A673 (cell line): ENCODE results near the gene TCEA2. TPM values are rescaled to one million over a fixed set of nuclear protein-coding genes. Genes with fewer than 3 reads are reported as not detected.

ENCODE experiments used
- BruUV-seq: library from RNA; stranded (reverse); fragments of 400-500 nt; replicated peaks from 2 replicates; lab custom pipeline; 2021; lab: Mats Ljungman, UMichigan
- CTCF ChIA-PET: fragments of 300-600 bp; sonication (Branson Sonifier 250); formaldehyde crosslinking; loops from one replicate; lab custom pipeline; 2022; ENCODE audit warnings: antibody characterized with exemption; lab: Charles Lee
- POLR2A ChIA-PET: fragments of 300-600 bp; sonication (Branson Sonifier 250); formaldehyde crosslinking; loops from one replicate; lab custom pipeline; 2022; ENCODE audit warnings: antibody characterized with exemption; ENCODE audit not compliant: low non-redundant PET; lab: Charles Lee
- DNase-seq: peaks from one replicate; pipeline ENCODE4 v3.0.0-alpha.2; 2015; ENCODE audit warnings: low spot score
- H3K27ac ChIP-seq: fragments of 200-600 bp; sonication (generic); 2 replicates; pipeline ENCODE4 v1.5.1; 2016; ENCODE audit warnings: mixed run types, low read depth, mild to moderate bottlenecking, mixed read lengths, antibody characterized with exemption, low read length; ENCODE audit not compliant: poor library complexity, severe bottlenecking
- H3K27me3 ChIP-seq: fragments of 200-600 bp; sonication (generic); replicated peaks from 2 replicates; pipeline ENCODE4 v1.6.1; 2017; ENCODE audit warnings: mixed run types, low read depth, mild to moderate bottlenecking, mixed read lengths, antibody characterized with exemption, low read length; ENCODE audit not compliant: insufficient read depth, poor library complexity
- H3K36me3 ChIP-seq: fragments of 200-600 bp; sonication (generic); 2 replicates; pipeline ENCODE4 v1.6.1; 2016; ENCODE audit warnings: mixed run types, mild to moderate bottlenecking, mixed read lengths, antibody characterized with exemption, low read length; ENCODE audit not compliant: insufficient read depth, poor library complexity, severe bottlenecking
- H3K4me1 ChIP-seq: fragments of 200-600 bp; sonication (generic); 2 replicates; pipeline ENCODE4 v1.6.1; 2017; ENCODE audit warnings: mixed run types, mild to moderate bottlenecking, mixed read lengths, antibody characterized with exemption, low read length; ENCODE audit not compliant: insufficient read depth, poor library complexity, severe bottlenecking
- H3K4me3 ChIP-seq: fragments of 200-600 bp; sonication (generic); 2 replicates; pipeline ENCODE4 v1.5.1; 2016; ENCODE audit warnings: low read depth, mixed run types, mild to moderate bottlenecking, mixed read lengths, low read length; ENCODE audit not compliant: poor library complexity, severe bottlenecking
- H3K9me3 ChIP-seq: fragments of 200-600 bp; sonication (generic); 2 replicates; pipeline ENCODE4 v1.6.1; 2016; ENCODE audit warnings: mixed run types, low read depth, mild to moderate bottlenecking, mixed read lengths, antibody characterized with exemption, low read length; ENCODE audit not compliant: poor library complexity, severe bottlenecking
- EZH2 ChIP-seq: fragments of 200-600 bp; sonication (generic); IDR thresholded peaks from 2 replicates; pipeline ENCODE4 v1.6.1; 2017; ENCODE audit warnings: borderline replicate concordance, low read depth, mild to moderate bottlenecking, mixed read lengths, antibody characterized with exemption, low read length; ENCODE audit not compliant: poor library complexity, severe bottlenecking
- intact Hi-C: fragments of 100-400 bp; cut with micrococcal nuclease; formaldehyde crosslinking; loops from one replicate; pipeline ENCODE4 v1.10.0; 2022; ENCODE audit not compliant: unreplicated experiment
- total RNA-seq: library from RNA; stranded (reverse); gene quantifications from 2 replicates; pipeline ENCODE4 v1.2.3, GENCODE V29; 2021
- TF ChIP-seq, protein P1 (sequence below): fragments of 300-800, 200-600 bp; sonication (generic); conservative IDR thresholded peaks from 2 replicates; pipeline ENCODE4 v1.5.1; 2017; ENCODE audit warnings: low read depth, mild to moderate bottlenecking, antibody characterized with exemption, low read length, moderate library complexity, mixed read lengths

Gene TCEA2
- total RNA-seq, 1 experiment from 2014 or later, result 35.0 TPM

DNA sequence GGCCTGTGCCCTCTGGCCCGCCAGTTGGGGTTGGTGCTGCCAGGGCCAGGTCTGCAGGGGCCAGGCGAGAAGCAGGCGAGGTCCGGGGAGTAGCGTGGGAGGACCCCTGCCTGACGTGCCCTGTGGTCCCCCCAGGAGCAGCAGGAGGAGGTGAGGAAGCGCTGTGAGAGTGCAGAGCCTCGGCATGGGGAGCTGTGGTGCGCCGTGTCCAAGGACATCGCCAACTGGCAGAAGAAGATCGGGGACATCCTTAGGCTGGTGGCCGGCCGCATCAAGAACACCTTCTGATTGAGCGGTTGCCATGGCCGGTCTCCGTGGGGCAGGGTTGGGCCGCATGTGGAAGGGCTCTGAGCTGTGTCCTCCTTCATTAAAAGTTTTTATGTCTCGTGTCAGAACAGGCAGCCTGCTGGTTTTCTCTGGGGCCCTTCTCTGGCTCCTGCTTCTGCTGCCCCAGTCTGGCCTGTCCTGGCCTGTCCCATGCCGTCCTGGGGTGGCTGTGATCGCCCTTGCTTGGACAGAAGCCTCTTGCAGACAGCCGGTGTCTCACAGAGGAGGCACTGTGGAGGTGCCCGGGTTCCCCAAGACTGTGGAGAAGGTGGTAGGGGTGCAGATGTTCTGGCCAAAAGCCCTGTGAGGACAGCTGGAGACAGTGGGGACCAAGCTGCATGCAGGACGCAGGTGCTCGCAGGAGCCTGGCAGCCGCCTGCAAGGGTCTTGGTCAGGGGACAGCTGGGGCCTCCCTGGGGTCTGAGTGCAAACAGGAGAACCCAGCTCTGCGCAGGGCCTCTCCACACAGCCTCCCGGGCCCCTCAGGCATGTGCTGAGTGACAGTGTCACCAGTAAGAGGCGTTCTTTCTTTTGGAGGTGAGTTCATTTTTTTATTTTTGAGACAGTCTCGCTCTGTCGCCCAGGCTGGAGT lies 30.0 kb upstream of the TCEA2 start:
- no peak for DNase-seq

DNA sequence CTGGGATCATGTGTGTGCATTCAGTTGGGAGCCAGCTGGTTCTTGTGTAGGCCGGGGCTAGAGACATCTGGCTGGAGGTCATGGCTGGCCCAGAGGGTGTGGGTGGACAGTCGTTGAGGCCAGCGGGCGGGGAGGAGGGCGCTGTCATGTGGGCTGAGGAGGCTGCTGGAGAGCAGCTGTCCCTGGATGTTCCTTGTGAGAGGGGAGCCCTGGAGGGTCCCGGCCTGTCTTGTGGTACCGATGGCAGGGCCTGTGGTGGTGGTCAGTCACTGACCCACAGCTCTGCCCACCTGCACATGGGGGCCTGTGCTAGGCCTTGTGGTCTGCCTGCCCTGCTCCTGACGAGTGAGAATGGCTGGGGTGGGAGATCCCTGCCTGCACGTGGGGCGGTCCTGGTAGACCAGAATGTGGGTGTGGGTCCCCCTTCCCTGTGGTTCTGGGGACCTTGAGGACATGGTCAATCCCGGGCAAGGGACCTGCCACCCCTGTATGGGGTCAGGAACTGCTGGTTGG lies 29.0 kb upstream of the TCEA2 start:
- POLR2A ChIA-PET, result no interaction called here
- CTCF ChIA-PET, result interaction anchor here (0.7 kb wide), 1 partner anchor 53 kb away, joined by 6 read pairs; no protein-coding TSS in a partner anchor

More for the DNA sequence above, 30.0 kb upstream of the TCEA2 start:
- no TSS peak for BruUV-seq
- TF ChIP-seq, protein P1, sequence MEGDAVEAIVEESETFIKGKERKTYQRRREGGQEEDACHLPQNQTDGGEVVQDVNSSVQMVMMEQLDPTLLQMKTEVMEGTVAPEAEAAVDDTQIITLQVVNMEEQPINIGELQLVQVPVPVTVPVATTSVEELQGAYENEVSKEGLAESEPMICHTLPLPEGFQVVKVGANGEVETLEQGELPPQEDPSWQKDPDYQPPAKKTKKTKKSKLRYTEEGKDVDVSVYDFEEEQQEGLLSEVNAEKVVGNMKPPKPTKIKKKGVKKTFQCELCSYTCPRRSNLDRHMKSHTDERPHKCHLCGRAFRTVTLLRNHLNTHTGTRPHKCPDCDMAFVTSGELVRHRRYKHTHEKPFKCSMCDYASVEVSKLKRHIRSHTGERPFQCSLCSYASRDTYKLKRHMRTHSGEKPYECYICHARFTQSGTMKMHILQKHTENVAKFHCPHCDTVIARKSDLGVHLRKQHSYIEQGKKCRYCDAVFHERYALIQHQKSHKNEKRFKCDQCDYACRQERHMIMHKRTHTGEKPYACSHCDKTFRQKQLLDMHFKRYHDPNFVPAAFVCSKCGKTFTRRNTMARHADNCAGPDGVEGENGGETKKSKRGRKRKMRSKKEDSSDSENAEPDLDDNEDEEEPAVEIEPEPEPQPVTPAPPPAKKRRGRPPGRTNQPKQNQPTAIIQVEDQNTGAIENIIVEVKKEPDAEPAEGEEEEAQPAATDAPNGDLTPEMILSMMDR, result no peak
- TF ChIP-seq EZH2, result no peak
- H3K27me3 ChIP-seq, result peaks cover 6% of the 10 kb centered on the region
- intact Hi-C loops, result no loop called here
- no peak overlapping the region for H3K4me3 ChIP-seq
- no peaks in the 10 kb centered on the region for H3K9me3 ChIP-seq
- H3K4me1 ChIP-seq, result no peaks in the 10 kb centered on the region
- ChIA-PET POLR2A (no interaction called here), CTCF (no interaction called here)
- peaks cover 8% of the 10 kb centered on the region for H3K36me3 ChIP-seq
- H3K27ac ChIP-seq, result no peak overlapping the region

DNA sequence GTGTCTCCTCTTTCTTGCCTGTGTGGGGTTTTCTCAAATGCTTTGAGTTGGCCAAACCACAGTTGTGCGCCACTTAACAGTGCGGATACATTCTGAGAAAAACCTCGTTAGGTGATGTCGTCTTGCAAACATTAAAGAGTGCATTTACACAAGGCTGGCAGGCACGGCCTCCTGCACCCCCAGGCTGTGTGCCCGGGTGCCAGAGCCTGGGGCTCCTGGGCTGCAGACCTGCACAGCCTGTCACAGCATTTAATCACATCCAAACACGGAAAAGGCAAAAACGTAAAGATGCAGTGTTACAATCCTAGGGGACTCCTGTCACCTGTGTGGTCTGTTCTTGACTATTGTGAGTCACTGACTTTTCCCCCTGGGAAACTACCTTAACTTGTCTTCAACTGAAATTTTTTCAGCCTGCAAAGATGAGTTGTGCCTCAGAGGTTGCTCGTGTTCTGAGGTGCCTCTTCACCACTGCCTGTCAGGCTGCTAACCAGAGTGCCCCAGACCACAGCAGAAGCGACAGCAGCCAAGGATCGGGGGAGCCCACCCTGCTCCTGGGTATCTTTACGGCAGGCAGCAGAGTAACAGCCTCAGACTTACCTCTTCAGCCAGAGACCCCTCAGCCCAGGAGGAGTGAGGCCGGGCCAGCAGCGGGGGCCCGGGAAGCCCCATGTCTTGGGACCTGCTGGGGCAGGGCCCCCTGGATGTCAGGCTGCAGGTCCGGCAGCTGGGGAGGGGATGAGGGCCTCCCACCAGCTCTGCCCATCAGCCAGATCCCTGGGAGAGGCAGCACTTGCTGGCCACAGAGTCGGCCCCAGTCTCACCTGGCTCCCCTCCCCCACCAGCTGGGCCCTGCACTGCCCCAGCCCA lies 27.7 kb upstream of the TCEA2 start:
- H3K4me3 ChIP-seq, result no peak overlapping the region
- TF ChIP-seq EZH2, result no peak
- TF ChIP-seq, protein P1, result no peak
- ChIA-PET POLR2A (no interaction called here), CTCF (no interaction called here)
- no peak for DNase-seq
- no peak overlapping the region for H3K27ac ChIP-seq
- intact Hi-C loops, result no loop called here
- H3K27me3 ChIP-seq, result peaks cover 28% of the 10 kb centered on the region
- H3K9me3 ChIP-seq, result no peaks in the 10 kb centered on the region
- H3K4me1 ChIP-seq, result peaks cover 8% of the 10 kb centered on the region
- no TSS peak for BruUV-seq
- peaks cover 3% of the 10 kb centered on the region for H3K36me3 ChIP-seq

More for the DNA sequence above, 29.0 kb upstream of the TCEA2 start:
- TF ChIP-seq, protein P1, result no peak
- no peak for TF ChIP-seq EZH2
- H3K4me3 ChIP-seq, result no peak overlapping the region
- no peaks in the 10 kb centered on the region for H3K9me3 ChIP-seq
- intact Hi-C loops, result no loop called here
- H3K4me1 ChIP-seq, result peaks cover 8% of the 10 kb centered on the region
- H3K36me3 ChIP-seq, result peaks cover 8% of the 10 kb centered on the region
- BruUV-seq, result no TSS peak
- H3K27me3 ChIP-seq, result peaks cover 16% of the 10 kb centered on the region
- no peak overlapping the region for H3K27ac ChIP-seq
- no peak for DNase-seq
